Medulla oblongata (tissue), 1 donor: ENCODE measurements around the gene TLR8.
"Not testable (repeated sequence)": the region's sequence is repeated elsewhere in the genome, so short reads cannot be mapped to it uniquely, and the experiment has no call there.

Experiments used
- DNase-seq: peaks from one replicate; pipeline ENCODE4 v3.0.0-alpha.2; 2015; ENCODE audit errors: extremely low spot score

The TLR8 gene

DNA sequence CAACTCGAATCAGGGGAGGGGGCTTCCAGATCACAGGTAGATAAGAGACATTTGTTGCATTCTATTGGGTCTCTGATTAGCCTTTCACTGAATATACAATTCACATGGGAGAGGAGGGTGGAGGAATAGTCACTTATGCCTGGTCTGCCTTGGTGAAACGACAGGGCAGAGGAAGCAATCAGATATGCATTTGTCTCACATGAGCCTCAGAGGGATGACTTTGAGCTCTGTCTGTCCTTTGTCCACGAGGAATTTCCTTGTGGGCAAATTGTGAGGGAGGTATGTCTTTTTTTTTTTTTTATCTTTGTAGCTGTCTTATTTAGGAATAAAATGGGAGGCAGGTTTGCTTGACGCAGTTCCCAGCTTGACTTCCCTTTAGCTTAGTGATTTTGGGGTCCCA lies 40.0 kb downstream of the TLR8 start:
- DNase-seq = no peak

DNA sequence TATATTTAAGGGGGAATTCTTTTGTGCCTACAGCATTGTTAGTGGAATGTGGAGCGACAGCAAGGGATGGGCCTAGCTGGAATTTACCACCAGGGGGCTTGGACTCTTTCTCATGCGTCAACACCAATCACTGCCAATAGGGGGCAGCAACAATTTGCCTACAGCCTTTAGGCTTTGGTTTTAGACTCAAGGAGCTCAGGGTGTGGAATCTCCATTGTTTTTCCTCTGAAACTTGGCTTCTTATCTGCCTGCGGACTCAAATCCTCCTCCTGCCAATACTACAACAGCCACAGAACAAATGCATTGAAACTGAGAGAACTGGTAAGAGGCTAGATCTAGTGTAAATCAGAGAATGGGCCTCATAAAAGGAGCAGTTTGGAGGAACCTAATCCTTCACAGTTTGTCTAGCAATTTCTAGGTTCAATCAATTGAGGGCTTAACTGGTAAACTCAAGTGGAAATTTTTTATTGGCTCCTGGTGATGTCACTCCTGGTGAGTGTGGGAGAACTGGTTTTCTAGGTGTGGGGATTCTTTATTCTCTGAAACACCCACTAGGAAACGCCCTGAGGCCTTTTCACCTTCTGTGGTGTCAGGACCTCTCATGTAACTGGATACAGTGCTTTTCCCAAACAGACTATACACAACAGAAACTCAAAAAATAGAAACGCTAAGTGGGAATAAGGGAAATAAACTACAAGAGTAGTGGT lies 40.6 kb downstream of the TLR8 start:
- DNase-seq = peak; percentile 74

DNA sequence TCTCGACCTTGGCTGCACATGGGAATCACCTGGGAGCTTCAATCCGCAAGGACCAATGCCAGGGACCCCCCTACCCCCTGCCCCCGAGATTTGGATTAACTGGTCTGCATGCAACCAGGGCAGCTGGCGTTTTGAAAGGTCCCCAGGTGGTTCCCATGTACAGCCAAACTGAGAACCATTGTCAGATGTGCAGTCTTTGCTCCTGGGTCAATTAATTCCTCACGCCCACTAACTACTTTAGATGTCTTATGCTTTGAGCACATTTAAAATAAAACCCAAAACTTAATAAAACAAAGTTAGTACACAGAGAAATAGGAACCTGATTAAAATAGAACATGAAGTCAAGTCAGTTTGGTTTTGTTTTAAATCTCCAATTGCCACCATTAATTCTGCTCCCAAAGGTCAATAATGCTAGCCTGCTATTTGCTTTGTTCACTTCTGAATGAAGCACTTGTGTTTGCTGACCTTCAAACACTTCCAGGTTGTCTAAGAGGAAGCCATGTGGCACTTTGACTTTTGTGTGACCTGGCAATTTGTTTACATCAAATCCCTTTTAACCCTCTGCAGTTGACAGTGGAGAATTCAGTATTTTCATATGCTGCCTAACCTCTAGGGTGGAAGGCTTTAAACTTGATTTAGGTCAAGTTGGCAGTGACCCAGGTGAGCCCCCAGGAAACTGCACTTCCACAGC lies 41.3 kb downstream of the TLR8 start:
- no peak for DNase-seq

DNA sequence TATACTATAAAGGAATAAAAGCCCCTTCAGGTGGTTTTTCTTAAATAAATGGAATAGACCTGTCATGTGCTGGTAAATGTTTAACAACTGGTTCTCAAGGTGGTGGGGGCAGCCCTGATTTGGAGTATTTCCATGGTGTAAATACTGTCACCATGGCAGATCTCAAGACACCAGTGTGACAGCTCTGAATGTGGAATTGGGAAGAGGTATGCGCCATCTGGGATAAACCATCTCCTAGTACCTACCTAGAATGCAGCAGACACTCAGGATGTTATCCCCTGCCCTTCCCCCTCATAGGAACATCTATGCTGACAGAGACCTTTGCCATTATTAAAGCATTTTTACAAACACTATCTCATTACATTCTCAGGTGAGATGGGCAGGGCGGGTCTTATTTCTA lies 42.1 kb downstream of the TLR8 start:
- no peak for DNase-seq

DNA sequence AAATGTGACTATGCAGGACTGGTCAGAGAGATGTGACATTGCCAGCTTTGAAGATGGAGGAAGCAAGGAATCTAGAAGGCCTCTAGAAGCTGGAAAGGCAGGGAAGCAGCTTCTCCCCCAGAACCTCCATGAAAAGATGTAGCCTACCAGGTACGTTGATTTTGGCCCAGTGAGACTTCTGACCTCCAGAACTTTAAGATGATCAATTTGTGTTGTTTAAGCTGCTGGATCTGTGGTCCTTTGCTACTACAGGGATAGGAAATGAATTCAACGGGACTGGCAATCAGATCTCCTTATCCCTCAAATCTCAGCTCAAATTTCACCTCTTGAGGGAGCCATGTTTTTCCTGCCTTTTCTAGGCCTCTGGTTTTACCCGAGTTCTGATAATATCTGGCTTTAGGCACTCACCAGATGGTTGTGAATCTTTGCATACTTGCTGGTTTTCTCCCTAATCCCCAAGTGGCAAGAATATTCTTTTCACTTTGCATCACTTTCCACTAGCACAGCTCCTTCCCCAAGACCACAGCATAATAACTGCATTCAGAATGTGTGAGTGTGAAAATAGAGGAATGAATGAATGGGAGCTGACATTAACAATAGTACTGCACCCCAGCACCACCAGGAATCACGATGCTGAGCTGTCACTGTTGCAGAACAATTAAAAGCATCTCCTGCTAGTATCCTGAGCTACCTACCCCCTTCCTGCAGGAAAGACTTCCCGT lies 42.9 kb downstream of the TLR8 start:
- no peak for DNase-seq

DNA sequence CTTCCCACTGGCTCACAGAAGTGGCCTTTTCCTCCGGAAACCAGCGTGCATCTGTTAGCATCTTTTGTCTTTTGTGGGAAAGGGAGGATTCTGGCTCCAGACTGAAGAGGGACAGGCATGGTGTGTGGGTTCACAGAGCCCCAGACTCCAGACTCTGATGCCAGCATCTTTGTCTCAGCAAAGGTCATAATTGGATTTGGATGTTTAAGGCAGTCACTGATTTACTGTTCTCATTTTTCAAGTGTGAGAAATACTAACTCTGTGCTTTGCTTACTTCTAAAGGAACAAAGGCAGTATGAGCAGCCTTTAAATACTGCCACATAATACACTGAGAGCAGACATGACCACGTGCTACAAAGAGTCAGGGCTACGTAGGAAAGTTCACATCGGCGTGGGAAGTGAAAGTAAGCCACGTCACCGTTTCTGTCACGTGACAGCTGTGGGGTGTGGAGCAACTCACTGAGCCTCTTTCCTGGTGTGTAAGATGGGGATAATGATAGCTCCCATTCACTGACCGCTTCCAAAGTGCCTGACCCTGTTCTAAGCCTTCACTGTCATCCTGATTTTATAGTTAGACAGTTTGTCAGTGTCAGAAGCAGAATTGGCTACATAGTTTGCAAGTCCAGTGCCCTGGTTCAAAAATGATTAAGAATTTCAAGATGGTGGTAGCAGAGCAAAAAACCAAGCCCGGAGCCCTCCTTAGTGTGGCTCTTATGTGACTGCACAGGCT lies 43.7 kb downstream of the TLR8 start:
- DNase-seq = peak; percentile 93

DNA sequence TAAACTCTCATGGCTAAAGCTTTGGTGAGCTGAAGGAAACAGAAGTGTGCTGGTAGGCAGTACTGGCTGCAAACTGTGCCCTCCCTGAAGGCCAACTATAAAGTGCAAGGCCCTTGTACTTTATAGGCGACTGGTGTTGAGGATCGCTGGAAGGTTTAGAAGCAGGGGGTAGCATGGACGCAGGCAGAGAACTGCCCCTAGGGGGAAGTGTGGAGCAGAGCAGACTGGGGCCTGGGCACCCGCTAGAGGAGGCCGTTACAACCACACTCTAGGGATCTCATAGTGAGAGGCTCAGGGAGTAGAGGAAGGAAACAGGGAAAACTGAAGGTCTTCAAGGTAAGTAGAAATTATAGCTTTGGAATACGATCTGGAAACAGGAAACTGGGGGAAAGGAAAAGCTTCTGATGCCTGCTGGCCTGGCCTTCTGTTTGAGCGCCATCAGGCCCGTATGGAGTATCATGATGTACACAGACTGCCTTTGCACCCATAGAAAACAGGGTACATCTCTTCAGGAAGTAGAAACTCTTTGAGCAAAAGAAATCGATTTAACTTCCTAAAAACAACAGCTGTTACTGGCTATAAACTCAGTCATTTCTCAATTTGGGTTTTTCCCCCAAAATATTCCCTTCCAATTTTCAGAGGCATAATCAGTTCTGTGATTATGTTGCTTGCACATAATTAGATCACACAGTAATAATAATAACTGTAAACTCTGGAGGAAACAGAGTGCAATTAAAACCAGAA lies 44.6 kb downstream of the TLR8 start:
- DNase-seq = no peak

DNA sequence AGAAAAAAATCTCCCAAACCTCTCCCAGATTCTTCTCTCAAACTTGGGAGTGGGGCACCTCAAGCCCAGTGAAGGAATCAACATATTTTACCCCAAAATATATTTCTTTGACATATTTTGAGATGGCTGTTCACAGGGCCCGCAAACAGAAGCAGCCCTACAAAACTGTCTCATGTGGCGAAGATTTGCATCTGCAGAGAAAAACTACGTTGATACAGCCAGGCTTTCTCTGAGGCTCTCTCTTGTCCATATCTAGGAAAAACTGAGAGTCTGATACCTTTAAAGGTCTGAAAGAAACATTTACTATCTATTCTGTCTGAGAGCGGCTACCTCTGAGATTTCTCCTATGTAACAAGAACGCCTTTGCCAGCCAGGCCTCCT lies 45.2 kb downstream of the TLR8 start:
- no peak for DNase-seq

DNA sequence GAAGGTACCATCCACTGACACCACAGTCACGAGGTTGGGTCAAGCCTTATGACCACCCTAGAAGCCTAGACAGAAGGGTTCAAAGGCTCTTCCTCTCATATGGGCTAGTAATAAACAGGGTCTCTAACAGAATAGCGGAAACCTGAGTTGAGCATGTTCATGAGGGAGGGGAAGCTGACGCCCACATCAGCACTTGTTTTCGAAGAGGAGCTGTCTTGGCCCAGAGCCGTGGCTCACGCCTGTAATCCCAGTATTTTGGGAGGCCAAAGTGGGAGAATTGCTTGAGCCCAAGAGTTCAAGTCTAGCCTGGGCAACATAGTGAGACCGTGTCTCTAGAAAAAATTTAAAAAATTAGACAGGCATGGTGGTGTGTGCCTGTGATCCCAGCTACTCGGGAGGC lies 47.0 kb downstream of the TLR8 start:
- DNase-seq = no peak

DNA sequence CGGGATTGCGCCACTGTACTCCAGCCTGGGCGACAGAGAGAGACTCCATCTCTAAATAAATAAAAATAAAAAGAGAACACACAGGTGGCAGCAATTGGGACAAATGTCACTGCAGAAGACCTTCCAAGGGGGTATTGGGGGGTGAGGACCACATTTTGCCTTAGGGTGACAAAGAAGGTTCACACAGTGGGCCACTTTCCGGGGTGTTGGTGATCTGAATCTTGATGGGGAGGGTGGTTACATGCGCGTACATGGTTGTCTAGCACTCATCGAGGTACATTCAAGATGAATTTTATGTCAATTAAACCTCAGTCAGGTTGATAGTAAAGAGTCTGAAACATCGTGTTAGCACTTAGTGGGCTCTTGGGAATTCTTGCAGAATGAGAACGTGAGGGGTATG lies 48.0 kb downstream of the TLR8 start:
- DNase-seq = no peak

DNA sequence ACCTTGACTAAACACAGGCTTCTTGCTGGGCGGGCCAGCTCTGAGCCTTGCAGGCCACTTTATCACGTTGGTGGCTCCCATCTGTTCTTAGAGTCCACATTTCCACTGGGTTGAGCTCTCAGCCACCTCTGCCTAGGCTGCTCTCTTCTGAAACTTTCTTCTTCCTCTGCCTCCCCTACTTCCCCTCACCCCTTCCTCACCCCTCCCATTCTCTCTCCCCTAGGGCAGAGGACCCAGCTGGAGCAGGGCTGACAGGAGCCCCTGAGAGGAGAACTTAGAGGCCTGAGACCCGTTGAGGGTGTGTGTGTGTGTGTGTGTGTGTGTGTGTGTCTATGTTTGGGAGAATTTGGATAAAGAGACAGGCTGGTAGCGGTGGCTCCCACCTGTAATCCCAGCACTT lies 48.6 kb downstream of the TLR8 start:
- DNase-seq = no peak

DNA sequence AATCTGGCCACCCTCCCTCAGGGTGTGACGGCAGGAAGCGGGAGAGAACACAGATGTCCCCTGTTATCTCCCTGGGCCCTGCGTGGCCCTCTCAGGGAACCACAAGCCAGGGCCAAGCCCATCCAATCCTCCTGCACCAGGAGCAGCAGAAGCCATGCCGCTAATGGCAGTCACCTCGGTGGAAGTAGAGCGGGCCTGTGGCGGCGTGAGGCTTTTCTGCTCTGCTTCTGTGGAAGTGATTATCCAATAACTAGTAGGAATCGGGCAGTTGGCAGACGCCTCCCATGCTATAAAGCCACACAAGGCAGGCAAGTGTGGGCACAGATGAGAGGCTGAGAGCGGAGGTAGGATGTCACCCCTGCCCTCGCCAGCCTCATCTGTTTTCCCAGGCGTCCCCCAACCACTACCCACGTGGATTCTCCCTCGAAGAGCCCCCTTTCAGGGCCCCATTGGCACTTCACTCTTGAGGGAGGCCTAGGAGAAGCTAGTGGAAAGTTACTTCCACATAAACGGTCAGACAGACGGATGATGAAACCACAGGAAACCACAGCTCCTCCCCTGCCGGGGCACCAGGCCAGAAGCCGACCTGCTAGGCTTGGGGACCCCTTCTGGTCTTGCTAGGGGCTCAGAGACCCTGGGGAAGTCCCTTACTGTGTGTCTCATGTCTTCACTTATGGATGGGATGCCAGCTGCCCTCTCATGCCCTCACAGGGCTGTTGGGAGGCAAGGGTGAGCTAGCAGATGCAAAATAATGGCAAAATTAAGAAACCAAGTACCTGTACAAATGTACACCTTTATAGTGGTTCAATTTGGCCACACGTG lies 49.7 kb downstream of the TLR8 start:
- peak; percentile 78 for DNase-seq

DNA sequence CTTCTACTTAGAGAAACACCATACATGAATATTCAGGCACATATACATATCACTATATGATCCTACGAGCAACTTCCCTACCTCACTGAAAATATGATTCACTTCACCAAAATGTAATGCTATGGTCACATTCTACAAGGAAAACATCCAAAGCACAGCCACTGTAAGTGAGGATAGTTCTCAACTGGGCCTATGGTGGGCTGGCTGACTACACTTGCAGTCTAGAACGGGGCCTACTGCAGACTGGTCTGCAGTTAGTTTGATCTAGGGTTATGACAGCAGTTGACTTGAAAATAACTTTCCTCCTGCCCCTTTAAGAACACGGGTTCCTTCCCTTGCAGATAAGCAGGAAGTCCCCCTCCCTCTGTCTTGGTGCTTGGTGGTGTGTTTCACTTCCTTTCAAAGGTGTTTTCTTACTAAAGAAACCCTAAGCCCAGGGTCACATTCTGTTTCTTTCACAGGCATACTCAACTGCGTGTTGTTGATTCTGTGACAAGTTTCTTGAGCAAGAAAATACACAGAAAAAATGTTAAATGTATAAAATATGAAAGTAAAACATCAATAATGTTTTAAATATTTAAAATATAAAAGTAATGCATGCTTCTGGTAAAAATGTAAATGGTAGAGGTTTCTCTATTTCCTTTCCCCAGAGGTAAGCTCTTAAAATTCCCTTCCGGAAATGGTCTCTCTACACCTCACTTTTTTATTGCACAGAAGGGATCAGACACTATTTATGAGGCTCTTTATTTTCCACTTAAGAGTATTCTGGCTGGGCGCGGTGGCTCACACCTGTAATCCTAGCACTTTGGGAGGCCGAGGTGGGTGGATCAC lies 50.5 kb downstream of the TLR8 start:
- DNase-seq = peak; percentile 54

DNA sequence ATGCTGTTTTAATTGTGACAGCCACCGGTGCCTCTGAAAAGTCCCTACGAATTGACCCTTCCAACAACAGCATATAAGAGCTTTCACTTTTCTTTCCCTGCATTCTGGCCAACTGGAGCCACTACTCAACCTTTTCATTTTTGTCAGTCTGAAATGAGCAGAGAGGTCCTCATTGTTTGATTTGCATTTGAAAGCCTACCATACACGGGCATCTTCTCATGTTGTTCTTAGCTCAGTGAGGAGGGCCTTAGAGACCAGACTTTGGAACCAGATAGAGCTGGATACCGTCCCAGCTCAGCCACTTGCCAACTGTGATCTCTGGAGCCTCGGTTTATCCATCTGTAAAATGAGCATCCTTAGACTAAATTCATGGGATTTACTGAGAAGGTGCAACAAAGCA lies 51.6 kb downstream of the TLR8 start:
- no peak for DNase-seq

DNA sequence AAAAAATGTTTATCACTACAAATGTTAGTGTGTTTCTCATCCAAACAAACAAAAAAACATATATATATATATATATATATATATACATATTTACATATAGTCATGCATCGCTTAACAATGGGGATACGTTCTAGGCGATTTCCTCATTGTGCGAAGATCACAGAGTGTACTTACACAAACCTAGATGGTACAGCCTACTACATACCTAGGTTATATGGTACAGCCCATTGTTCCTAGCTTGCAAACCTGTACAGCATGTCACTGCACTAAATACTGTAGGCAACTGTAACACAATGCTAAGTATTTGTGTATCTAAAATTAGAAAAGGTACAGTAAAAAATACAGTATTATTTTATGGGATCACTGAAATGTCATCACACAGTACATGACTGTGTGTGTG lies 52.0 kb downstream of the TLR8 start:
- no peak for DNase-seq

DNA sequence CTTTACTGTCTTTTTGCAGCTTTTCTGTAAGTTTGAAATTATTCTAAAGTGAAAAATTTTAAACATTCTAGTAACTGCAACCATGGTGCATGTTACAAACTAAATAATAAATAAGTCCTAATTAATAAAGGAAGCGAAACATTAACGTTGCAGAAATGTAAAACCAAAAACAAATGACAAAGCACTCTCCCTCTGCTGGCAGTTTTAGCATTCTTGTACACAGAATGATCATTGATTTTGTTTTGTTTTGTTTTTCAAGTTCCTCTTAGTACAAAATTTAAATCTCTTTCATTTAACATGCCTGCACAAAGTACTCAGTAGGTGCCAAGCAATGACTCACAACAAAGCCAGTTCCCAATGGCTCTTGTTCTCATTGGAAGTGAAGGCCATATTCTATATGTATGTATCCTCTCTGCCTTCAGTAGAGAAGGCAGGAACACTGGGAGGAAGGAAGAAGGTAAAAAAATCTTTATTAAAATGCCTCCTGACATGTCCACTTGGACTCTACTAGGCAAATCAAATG lies 54.8 kb downstream of the TLR8 start:
- no peak for DNase-seq

DNA sequence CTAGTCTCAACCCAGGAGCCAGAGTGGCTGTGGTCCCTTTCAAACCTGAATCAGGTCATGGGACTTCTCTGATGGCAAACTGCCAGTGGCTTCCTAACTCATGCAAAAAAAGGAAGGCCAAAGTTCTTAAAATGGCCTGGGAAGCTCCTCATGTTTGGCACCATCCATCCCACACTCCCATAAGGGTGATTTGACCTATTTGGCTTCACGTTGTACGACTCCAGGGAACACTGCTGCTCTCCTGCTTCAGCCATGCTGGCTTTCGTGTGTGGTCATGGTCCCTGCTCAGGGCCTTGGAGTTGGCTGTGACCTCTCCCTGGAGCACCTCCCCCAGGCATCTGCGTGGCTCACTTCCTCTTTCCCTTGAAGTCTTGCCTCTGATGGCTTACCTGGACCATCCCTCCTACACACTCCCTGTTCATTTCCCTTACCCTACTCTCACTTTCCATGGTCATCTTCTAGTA lies 55.7 kb downstream of the TLR8 start:
- DNase-seq = no peak

DNA sequence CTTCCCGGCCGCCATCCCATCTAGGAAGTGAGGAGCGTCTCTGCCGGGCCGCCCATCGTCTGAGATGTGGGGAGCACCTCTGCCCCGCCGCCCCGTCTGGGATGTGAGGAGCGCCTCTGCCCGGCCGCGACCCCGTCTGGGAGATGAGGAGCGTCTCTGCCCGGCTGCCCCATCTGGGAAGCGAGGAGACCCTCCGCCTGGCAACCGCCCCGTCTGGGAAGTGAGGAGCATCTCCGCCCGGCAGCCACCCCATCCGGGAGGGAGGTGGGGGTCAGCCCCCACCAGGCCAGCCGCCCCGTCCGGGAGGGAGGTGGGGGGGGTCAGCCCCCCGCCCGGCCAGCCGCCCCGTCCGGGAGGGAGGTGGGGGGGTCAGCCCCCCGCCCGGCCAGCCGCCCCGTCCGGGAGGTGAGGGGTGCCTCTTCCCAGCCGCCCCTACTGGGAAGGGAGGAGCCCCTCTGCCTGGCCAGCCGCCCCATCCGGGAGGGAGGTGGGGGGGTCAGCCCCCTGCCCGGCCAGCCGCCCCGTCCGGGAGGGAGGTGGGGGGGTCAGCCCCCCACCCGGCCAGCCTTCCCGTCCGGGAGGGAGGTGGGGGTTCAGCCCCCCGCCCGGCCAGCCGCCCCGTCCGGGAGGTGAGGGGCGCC lies 56.9 kb downstream of the TLR8 start:
- DNase-seq = not testable (repeated sequence)
